ENCODE results near the gene PCDHB13. TPM values are rescaled to one million over a fixed set of nuclear protein-coding genes. Genes with fewer than 3 reads are reported as not detected.

Gene PCDHB13
- total RNA-seq: 0.09 and 0.14 TPM in 2 replicates

DNA sequence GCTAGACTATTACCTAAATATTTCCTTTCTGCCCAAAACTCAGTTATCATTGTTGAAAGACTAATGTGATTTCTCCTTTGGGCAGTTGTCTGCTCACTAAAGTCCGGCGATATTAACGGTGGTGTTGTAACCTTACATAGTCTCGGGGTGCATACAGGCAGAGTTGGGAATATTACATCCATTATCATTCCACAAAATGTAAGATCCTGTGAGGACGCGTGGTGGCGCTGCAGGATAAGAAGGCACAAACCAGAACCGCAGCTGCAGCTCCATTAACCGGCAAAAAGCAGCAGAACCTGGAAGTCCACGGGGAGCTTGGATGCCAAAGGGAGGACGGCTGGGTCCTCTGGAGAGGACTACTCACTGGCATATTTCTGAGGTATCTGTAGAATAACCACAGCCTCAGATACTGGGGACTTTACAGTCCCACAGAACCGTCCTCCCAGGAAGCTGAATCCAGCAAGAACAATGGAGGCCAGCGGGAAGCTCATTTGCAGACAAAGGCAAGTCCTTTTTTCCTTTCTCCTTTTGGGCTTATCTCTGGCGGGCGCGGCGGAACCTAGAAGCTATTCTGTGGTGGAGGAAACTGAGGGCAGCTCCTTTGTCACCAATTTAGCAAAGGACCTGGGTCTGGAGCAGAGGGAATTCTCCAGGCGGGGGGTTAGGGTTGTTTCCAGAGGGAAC, at the start of gene PCDHB13:
Gene PCDHB13, plus strand, starts transcription at position 264 of the 684 bp plus-strand sequence. Its CDS starts 205 bp downstream, at position 469.

DNA sequence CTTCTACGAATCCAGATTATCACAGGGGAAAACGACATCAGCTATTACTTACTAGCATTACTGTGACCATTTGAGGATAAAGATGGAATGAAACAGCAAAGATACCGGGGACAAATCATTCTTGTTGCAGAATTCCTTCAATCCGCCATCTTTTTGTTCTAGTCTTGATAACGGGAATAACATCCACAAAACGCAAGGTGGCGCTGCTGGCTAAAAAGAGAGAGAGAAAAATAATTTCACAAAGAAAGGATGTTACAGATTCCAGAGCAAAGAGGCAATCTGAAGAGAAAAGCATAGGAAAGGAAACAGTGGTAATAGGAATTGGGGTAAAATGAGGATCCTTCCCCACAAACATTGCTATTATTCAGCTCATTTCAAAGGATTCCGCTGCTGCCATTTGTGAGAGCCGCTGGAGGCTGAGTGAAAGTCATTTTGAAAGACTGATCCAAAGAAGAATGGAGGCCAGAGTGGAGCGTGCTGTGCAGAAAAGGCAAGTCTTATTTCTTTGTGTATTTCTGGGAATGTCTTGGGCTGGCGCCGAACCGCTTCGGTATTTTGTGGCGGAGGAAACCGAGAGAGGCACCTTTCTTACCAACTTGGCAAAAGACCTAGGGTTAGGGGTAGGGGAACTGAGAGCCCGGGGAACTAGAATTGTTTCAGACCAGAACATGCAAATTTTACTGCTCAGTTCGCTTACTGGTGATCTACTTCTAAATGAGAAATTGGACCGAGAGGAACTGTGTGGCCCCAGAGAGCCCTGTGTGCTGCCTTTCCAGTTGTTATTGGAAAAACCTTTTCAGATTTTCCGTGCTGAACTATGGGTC, 41.1 kb upstream of the PCDHB13 start, which contains the start of gene PCDHB7:
Gene PCDHB7, plus strand, starts transcription at position 264 of the 824 bp plus-strand sequence. Its CDS starts 192 bp downstream, at position 456.

DNA sequence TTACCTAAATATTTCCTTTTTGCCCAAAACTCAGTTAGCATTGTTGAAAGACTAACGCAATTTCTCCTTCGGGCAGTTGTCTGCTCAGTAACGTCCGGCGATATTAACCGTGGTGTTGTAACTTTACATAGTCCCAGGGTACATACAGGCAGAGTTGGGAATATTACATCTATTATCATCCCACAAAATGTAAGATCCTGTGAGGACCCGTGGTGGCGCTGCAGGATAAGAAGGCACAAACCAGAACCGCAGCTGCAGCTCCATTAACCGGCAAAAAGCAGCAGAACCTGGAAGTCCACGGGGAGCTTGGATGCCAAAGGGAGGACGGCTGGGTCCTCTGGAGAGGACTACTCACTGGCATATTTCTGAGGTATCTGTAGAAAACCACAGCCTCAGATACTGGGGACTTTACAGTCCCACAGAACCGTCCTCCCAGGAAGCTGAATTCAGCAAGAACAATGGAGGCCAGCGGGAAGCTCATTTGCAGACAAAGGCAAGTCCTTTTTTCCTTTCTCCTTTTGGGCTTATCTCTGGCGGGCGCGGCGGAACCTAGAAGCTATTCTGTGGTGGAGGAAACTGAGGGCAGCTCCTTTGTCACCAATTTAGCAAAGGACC, 36.0 kb upstream of the PCDHB13 start, which contains the start of gene PCDHB8:
Gene PCDHB8, plus strand, starts transcription at position 214 of the 615 bp plus-strand sequence. Its CDS starts 245 bp downstream, at position 459.

DNA sequence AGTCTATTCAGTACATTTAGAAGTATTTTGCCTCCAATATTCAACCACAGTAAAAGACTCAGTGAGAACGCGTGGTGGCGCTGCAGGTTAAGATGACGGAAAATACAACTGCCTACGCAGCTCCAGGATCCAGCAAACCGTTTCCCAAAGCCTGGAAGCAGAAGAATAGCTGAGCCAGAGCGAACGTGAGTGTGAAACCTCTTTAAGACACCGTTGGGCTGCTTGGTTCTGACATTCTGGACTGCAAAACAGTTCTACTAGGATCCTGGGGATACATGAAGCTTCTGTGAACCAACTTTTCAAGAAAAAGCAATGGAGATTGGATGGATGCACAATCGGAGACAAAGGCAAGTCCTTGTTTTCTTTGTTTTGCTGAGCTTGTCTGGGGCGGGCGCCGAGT, 31.5 kb upstream of the PCDHB13 start, which contains the start of gene PCDHB16:
Gene PCDHB16, plus strand, starts transcription at position 140 of the 400 bp plus-strand sequence. Its CDS starts 173 bp downstream, at position 313.

DNA sequence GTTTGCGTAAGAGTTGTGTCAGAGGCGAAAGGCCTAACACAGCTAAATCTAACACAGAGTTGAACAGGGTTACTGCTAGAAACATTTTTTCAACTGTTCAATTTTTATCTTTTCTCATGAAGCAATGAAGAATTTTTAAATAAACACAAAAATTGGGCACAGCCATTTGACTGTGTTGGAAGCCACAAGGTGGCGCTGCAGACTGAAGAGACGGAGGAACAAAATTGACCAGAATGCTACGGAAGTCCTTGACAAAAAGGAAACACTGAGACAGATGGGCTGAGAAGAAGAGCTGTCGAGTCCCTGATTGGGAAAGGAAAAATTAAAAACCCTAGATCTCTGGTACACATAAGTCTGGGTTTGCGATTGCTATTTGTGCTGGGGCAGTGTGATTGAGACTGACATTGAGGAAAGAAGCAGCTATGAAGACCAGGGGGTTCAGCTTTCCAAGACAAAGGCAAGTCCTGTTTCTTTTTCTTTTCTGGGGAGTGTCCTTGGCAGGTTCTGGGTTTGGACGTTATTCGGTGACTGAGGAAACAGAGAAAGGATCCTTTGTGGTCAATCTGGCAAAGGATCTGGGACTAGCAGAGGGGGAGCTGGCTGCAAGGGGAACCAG, 26.7 kb upstream of the PCDHB13 start, which contains the start of gene PCDHB9:
Gene PCDHB9, plus strand, starts transcription at position 265 of the 616 bp plus-strand sequence. Its CDS starts 158 bp downstream, at position 423.

DNA sequence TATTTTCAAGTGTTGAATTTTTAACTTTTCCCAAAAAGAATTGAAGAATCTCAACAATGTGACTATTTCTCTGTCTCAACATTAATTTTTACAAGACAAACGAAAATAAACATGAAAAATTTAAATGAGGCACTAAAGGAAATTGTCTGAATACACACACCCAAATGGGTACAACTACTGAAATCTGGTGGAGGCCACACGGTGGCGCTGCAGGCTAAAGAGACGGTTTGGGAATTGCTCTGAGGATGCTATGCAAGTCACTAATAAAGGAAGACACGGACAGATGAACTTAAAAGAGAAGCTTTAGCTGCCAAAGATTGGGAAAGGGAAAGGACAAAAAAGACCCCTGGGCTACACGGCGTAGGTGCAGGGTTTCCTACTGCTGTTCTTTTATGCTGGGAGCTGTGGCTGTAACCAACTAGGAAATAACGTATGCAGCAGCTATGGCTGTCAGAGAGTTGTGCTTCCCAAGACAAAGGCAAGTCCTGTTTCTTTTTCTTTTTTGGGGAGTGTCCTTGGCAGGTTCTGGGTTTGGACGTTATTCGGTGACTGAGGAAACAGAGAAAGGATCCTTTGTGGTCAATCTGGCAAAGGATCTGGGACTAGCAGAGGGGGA, 21.5 kb upstream of the PCDHB13 start, which contains the start of gene PCDHB10:
Gene PCDHB10, plus strand, starts transcription at position 244 of the 616 bp plus-strand sequence. Its CDS starts 200 bp downstream, at position 444.

DNA sequence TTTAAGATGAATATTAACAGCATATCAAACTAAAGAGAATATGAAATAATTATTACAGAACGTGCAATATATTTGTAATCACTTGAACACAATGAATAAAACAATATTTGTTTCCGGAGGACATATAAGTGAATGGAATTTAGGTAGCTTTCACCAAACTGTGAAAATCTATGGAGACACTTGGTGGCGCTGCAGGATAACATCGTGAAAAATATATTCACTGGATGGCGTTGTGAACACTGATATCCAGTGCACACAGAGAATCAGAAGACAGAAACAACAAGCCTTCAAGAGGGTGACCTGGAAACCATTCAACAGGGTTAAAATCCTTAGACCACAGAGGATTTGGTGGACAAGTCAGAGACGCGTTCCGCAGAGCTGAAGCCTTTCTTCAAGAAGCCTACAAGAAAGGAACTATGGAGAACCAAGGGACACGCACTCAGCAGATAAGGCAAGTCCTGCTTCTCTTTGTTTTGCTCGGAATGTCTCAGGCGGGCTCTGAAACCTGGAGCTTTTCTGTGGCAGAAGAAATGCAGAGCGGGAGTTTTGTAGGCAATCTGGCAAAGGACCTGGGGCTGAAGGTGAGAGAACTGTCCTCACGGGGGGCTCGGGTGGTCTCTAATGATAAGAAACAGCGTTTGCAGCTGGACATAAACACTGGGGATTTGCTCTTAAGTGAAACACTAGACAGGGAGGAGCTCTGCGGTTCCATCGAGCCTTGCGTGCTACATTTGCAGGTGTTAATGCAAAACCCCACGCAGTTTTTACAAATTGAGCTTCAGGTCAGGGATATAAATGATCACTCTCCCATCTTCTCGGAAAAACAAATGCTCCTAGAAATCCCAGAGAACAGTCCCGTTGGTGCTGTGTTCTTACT, 14.1 kb upstream of the PCDHB13 start, which contains the start of gene PCDHB11:
Gene PCDHB11, plus strand, starts transcription at position 269 of the 877 bp plus-strand sequence. Its CDS starts 148 bp downstream, at position 417.

DNA sequence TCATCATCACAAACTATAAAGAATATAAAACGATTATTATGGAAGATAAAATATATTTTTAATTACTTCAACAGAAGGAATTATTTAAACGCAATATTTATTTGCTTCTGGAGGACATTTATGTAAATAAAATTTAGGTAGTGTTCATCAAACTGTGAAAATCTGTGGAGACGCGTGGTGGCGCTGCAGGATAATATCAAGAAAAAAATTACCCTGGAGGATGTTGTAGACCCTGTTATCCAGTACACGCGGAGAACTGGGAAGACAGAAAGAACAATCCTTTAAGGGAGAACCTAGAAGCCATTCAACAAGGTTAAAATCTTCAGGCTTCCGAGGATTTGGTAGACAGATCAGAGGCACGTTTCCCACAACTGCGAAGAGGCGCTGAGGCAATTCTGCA, 5.2 kb upstream of the PCDHB13 start, which contains the start of gene PCDHB12:
Gene PCDHB12, plus strand, starts transcription at position 242 of the 400 bp plus-strand sequence. CDS start 189 bp downstream, outside the sequence.

DNA sequence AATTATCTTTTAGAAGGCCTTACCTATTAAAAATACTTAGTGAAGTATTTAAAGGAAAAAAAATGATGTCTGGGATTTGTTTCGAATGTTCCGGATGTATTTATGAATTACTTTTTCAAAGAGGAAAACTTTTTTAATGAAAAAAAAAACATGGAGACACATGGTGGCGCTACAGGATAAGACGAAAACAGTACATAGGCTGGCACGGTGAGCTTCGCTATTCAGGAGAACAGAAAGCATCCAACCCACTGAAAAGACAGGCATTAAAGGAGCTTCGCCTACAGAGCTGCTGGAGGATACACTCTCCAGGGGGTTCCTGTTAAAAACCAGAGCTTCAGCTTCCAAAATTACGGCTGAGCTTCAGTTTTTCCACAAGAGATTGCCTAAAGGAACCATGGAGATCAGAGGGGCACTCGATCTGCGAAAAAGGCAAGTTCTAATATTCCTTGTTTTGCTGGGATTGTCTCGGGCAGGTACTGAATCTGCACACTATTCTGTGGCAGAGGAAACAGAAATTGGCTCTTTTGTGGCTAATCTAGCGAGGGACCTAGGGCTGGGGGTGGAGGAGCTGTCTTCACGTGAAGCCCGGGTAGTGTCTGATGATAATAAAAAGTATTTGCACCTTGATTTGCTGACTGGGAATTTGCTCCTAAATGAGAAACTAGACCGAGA, 9.5 kb downstream of the PCDHB13 start, which contains the start of gene PCDHB14:
Gene PCDHB14, plus strand, starts transcription at position 232 of the 672 bp plus-strand sequence. Its CDS starts 163 bp downstream, at position 395.

DNA sequence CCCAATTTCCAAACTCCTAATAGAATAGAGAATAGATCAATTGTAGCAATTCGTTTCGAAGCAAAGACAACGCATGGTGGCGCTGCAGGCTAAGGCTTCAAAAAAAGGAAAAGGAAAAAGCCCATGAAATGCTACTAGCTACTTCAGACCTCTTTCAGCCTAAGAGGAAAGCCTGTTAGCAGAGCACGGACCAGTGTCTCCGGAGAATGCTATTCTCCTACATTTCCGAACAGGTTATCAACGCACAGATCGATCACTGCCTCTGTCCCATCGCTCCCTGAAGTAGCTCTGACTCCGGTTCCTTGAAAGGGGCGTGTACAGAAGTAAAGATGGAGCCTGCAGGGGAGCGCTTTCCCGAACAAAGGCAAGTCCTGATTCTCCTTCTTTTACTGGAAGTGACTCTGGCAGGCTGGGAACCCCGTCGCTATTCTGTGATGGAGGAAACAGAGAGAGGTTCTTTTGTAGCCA, 31.6 kb downstream of the PCDHB13 start, which contains the start of gene PCDHB15:
Gene PCDHB15, plus strand, starts transcription at position 146 of the 468 bp plus-strand sequence. Its CDS starts 184 bp downstream, at position 330.

Other genes starting within 250 kb of the PCDHB13 start
- 0.42 and 1.1 TPM in 2 replicates for gene PCDHAC2, start 247.4 kb upstream of the PCDHB13 start, total RNA-seq
- gene PCDHB1, start 162.5 kb upstream of the PCDHB13 start, total RNA-seq: not detected in 2 replicates
- gene PCDHB2, start 119.3 kb upstream of the PCDHB13 start, total RNA-seq: 0.14 TPM in 1 of 2 replicates, not detected in the other
- 0.05 TPM in 1 of 2 replicates, not detected in the other for gene PCDHB3, start 113.4 kb upstream of the PCDHB13 start, total RNA-seq
- gene PCDHB4, start 92.1 kb upstream of the PCDHB13 start, total RNA-seq: not detected in 2 replicates
- gene PCDHB5, start 78.7 kb upstream of the PCDHB13 start, total RNA-seq: 0.63 TPM in 1 of 2 replicates, not detected in the other
- gene PCDHB6, start 63.9 kb upstream of the PCDHB13 start, total RNA-seq: 0.14 TPM in 1 of 2 replicates, not detected in the other
- gene PCDHB7, start 41.3 kb upstream of the PCDHB13 start, total RNA-seq: not detected in 2 replicates
- 0.07 TPM in 1 of 2 replicates, not detected in the other for gene PCDHB8, start 36.1 kb upstream of the PCDHB13 start, total RNA-seq
- gene PCDHB16, start 31.5 kb upstream of the PCDHB13 start, total RNA-seq: 0.07 and 0.14 TPM in 2 replicates
- 0.07 TPM in 1 of 2 replicates, not detected in the other for gene PCDHB9, start 26.8 kb upstream of the PCDHB13 start, total RNA-seq
- gene PCDHB10, start 21.6 kb upstream of the PCDHB13 start, total RNA-seq: 0.05 and 0.21 TPM in 2 replicates
- 0.09 TPM in 1 of 2 replicates, not detected in the other for gene PCDHB11, start 14.3 kb upstream of the PCDHB13 start, total RNA-seq
- 0.05 and 0.07 TPM in 2 replicates for gene PCDHB12, start 5.2 kb upstream of the PCDHB13 start, total RNA-seq
- 0.21 and 0.65 TPM in 2 replicates for gene PCDHB14, start 9.4 kb downstream of the PCDHB13 start, total RNA-seq
- 0.07 and 0.28 TPM in 2 replicates for gene PCDHB15, start 31.5 kb downstream of the PCDHB13 start, total RNA-seq
- gene SLC25A2, start 90.1 kb downstream of the PCDHB13 start, total RNA-seq: not detected in 2 replicates
- gene TAF7, start 106.9 kb downstream of the PCDHB13 start, total RNA-seq: 28.8 and 30.0 TPM in 2 replicates
- 0.28 TPM in 1 of 2 replicates, not detected in the other for gene PCDHGA1, start 116.6 kb downstream of the PCDHB13 start, total RNA-seq
- gene PCDHGA2, start 124.8 kb downstream of the PCDHB13 start, total RNA-seq: 0.42 and 0.79 TPM in 2 replicates
- 0.14 and 0.21 TPM in 2 replicates for gene PCDHGA3, start 129.9 kb downstream of the PCDHB13 start, total RNA-seq
- gene PCDHGB1, start 136.2 kb downstream of the PCDHB13 start, total RNA-seq: 0.07 TPM in 1 of 2 replicates, not detected in the other
- gene PCDHGA4, start 141.1 kb downstream of the PCDHB13 start, total RNA-seq: 0.23 and 0.63 TPM in 2 replicates
- gene PCDHGB2, start 146.1 kb downstream of the PCDHB13 start, total RNA-seq: 0.42 TPM in 1 of 2 replicates, not detected in the other
- gene PCDHGA5, start 150.2 kb downstream of the PCDHB13 start, total RNA-seq: 0.05 and 0.07 TPM in 2 replicates
- 0.35 and 0.46 TPM in 2 replicates for gene PCDHGB3, start 156.3 kb downstream of the PCDHB13 start, total RNA-seq
- gene PCDHGA6, start 160.0 kb downstream of the PCDHB13 start, total RNA-seq: 0.37 and 0.63 TPM in 2 replicates
- gene PCDHGA7, start 168.8 kb downstream of the PCDHB13 start, total RNA-seq: 0.92 and 1.2 TPM in 2 replicates
- gene PCDHGB4, start 173.8 kb downstream of the PCDHB13 start, total RNA-seq: 2.2 and 3.0 TPM in 2 replicates
- 0.35 and 0.51 TPM in 2 replicates for gene PCDHGA8, start 178.7 kb downstream of the PCDHB13 start, total RNA-seq
- 6.1 and 7.2 TPM in 2 replicates for gene PCDHGB5, start 184.0 kb downstream of the PCDHB13 start, total RNA-seq
- 1.2 and 1.8 TPM in 2 replicates for gene PCDHGA9, start 188.9 kb downstream of the PCDHB13 start, total RNA-seq
- 1.1 and 1.5 TPM in 2 replicates for gene PCDHGB6, start 194.1 kb downstream of the PCDHB13 start, total RNA-seq
- 4.7 and 6.2 TPM in 2 replicates for gene PCDHGA10, start 199.1 kb downstream of the PCDHB13 start, total RNA-seq
- gene PCDHGB7, start 203.8 kb downstream of the PCDHB13 start, total RNA-seq: 3.2 and 4.1 TPM in 2 replicates
- 3.3 and 5.2 TPM in 2 replicates for gene PCDHGA11, start 207.1 kb downstream of the PCDHB13 start, total RNA-seq
- 4.7 and 5.6 TPM in 2 replicates for gene PCDHGA12, start 216.6 kb downstream of the PCDHB13 start, total RNA-seq

Data from airway epithelial cell (primary cell).